Measurements from ENCODE around the gene ZEB2. TPM values are rescaled to one million over a fixed set of nuclear protein-coding genes. Genes with fewer than 3 reads are reported as not detected.

ZEB2 gene
- total and polyA plus RNA-seq, 2 of the 13 experiments (the other 11 are each of a cell fraction or from before 2014, with no cell fraction given): 0.07 TPM; not detected in 1

DNA sequence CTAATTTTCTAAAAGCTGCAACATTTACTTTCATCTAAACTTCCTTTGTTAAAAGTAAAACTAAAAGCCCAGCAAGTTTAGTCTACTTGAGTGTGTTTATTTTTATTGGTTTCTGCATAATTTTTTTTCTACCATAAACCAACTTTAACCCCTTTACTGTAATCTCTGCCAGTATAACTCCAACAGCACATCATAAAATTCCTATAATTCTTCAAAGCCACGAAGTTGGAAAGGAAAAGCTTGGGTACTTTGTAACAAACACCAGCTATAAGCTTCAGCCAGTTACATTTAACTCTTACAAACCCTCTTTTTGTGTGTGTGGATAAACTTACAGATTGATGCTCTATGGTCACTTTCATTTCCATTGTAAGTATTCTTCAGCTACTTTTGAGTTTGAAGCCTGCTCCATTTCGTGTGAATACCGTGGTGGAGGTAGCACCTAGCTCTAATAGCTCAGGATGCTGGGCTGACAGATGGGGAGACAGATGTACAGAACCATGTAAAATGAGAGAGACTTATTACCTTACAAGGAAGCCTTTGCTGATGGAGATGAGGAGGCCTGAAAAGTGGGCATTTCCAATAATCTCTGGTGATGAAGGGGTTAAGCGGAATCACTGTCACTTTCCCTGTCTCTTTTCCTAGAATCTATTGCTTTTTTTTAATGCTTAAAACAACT is 42.5 kb downstream of the ZEB2 start:
- H3K4me3 ChIP-seq (replicated peaks in 1 of 3; ENCODE audit: insufficient read depth in 1 of 3, low read depth in 2 of 3, low read length in 3 of 3): no peak overlapping the region
- FAIRE-seq (no peak), DNase-seq (ENCODE audit: low spot score) (no peak), ATAC-seq (no peak)
- no peak overlapping the region for H3K4me2 ChIP-seq (ENCODE audit: low read depth, low read length)
- no TSS peak for BruUV-seq (replicated peaks)
- TF ChIP-seq ZNF263 (CRISPR knock-in tag; IDR thresholded peaks at IDR 0.05) (no peak), ZNF652 (CRISPR knock-in tag; IDR thresholded peaks at IDR 0.05; ENCODE audit: borderline replicate concordance, low read depth) (peak; percentile 54; the same call in 1 of the 2 replicates)
- H3K9me3 ChIP-seq (ENCODE audit: low read length): no peaks in the 10 kb centered on the region
- no peaks in the 10 kb centered on the region for H3K4me1 ChIP-seq (ENCODE audit: insufficient read depth, low read length)
- H4K20me1 ChIP-seq (ENCODE audit: insufficient read depth, low read length): no peaks in the 10 kb centered on the region
- peaks cover 0 to 2% of the 10 kb centered on the region in 2 experiments; a peak in 1 of 5 replicates for H3K27me3 ChIP-seq (ENCODE audit: control insufficient read depth in 1 of 2, insufficient read depth in 2 of 2, low read length in 2 of 2)
- H3K79me2 ChIP-seq (ENCODE audit: insufficient read depth, low read length): no peaks in the 10 kb centered on the region
- intact Hi-C loops (cut with micrococcal nuclease; ENCODE audit: unreplicated experiment): no loop called here
- no peak overlapping the region for H3K27ac ChIP-seq (ENCODE audit: extremely low read length, insufficient read depth, low read length)
- in situ Hi-C loops (cut with HindIII; ENCODE audit: extremely low pct_ligation_motif_present, low pct_unique_long_range_greater_than_20kb): no loop called here
- POLR2A ChIA-PET: no interaction called here
- no peak overlapping the region for H2AFZ ChIP-seq (ENCODE audit: low read length)
- H3K9ac ChIP-seq (ENCODE audit: insufficient read depth, low read depth, low read length): no peak overlapping the region
- H3K36me3 ChIP-seq (replicated peaks in 1 of 2; ENCODE audit: control insufficient read depth in 1 of 2, insufficient read depth in 2 of 2, low read length in 2 of 2): no peaks in the 10 kb centered on the region
- CTCF ChIA-PET (ENCODE audit: low intra/inter-chr PET ratio, low total read pairs): no interaction called here
- 12% methylated on average over 4 of the region's 4 CpGs for WGBS (ENCODE audit: low lambda C conversion rate)

DNA sequence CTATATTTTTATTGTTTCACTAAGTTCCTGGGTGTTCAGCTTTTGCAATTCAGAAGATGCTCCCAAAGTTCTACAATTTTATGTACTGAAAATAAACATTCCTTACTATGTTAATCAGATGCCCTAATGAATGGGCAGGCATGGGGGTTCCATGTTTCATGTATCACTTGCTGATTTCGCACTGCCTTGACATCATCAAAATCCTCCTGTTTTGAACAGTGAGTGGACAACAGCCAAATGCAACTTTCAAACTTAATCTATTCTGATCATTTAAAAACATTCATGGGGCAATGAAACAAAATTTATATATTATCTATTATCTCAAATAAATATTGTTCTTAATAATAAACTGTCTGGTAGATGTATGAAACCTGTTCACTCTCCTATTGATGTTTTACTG is 43.2 kb downstream of the ZEB2 start:
- Histone ChIP-seq H3K27ac (ENCODE audit: extremely low read length, insufficient read depth, low read length) (no peak overlapping the region), H3K4me2 (ENCODE audit: low read depth, low read length) (no peak overlapping the region), H2AFZ (ENCODE audit: low read length) (no peak overlapping the region), H3K4me3 (replicated peaks in 1 of 3; ENCODE audit: insufficient read depth in 1 of 3, low read depth in 2 of 3, low read length in 3 of 3) (no peak overlapping the region), H3K4me1 (ENCODE audit: insufficient read depth, low read length) (no peaks in the 10 kb centered on the region), H3K27me3 (ENCODE audit: control insufficient read depth in 1 of 2, insufficient read depth in 2 of 2, low read length in 2 of 2) (no peaks in the 10 kb centered on the region; a peak in 1 of 5 replicates), H3K9me3 (ENCODE audit: low read length) (no peaks in the 10 kb centered on the region), H4K20me1 (ENCODE audit: insufficient read depth, low read length) (no peaks in the 10 kb centered on the region), H3K36me3 (replicated peaks in 1 of 2; ENCODE audit: control insufficient read depth in 1 of 2, insufficient read depth in 2 of 2, low read length in 2 of 2) (no peaks in the 10 kb centered on the region), H3K9ac (ENCODE audit: insufficient read depth, low read depth, low read length) (no peak overlapping the region), H3K79me2 (ENCODE audit: insufficient read depth, low read length) (no peaks in the 10 kb centered on the region)
- ChIA-PET CTCF (ENCODE audit: low intra/inter-chr PET ratio, low total read pairs) (no interaction called here), POLR2A (no interaction called here)
- in situ Hi-C loops (cut with HindIII; ENCODE audit: extremely low pct_ligation_motif_present, low pct_unique_long_range_greater_than_20kb): no loop called here
- intact Hi-C loops (cut with micrococcal nuclease; ENCODE audit: unreplicated experiment): no loop called here
- ATAC-seq (no peak), FAIRE-seq (no peak), DNase-seq (ENCODE audit: low spot score) (no peak)
- no TSS peak for BruUV-seq (replicated peaks)
- WGBS (ENCODE audit: low lambda C conversion rate): 3% methylated on average over 1 of the region's 1 CpG
- TF ChIP-seq MED13 (CRISPR knock-in tag; IDR thresholded peaks at IDR 0.05): no peak
- TF ChIP-seq DMAP1 (CRISPR knock-in tag; IDR thresholded peaks at IDR 0.05): no peak
- no peak for TF ChIP-seq ZNF563 (CRISPR knock-in tag; IDR thresholded peaks at IDR 0.05)
- TF ChIP-seq FOXM1 (CRISPR knock-in tag; IDR thresholded peaks at IDR 0.05): no peak
- TF ChIP-seq MEF2D (CRISPR knock-in tag; IDR thresholded peaks at IDR 0.05): no peak
- no peak for TF ChIP-seq NCOA1 (CRISPR knock-in tag; IDR thresholded peaks at IDR 0.05)
- no peak for TF ChIP-seq ZNF251 (CRISPR knock-in tag; IDR thresholded peaks at IDR 0.05)
- no peak for TF ChIP-seq ZNF572 (CRISPR knock-in tag; IDR thresholded peaks at IDR 0.05)
- TF ChIP-seq KAT2B (IDR thresholded peaks at IDR 0.05; ENCODE audit: borderline replicate concordance, low read depth, low read length): no peak

Data from HepG2 (cell line).